MM.1S (cell line): ENCODE data around the gene TPD52L1.

Source experiments
- DNase-seq: peaks from one replicate; pipeline ENCODE4 v3.0.0-alpha.2; 2015
- H2AFZ ChIP-seq: fragments of 300-600 bp; sonication (generic); 2 replicates; pipeline ENCODE4 v1.6.0; 2016; ENCODE audit warnings: antibody characterized with exemption, low read length
- H3F3A ChIP-seq: fragments of 300-600 bp; sonication (generic); 2 replicates; pipeline ENCODE4 v1.6.1; 2016; ENCODE audit warnings: mild to moderate bottlenecking, antibody characterized with exemption, low read length, moderate library complexity, mixed read lengths; ENCODE audit not compliant: insufficient read depth
- H3K27ac ChIP-seq: fragments of 300-600 bp; sonication (generic); 2 replicates; pipeline ENCODE4 v1.5.1; 2016; ENCODE audit warnings: mild to moderate bottlenecking, low read length
- H3K27me3 ChIP-seq: fragments of 300-600 bp; sonication (generic); replicated peaks from 2 replicates; pipeline ENCODE4 v1.6.0; 2016; ENCODE audit warnings: low read length; ENCODE audit not compliant: insufficient read depth
- H3K36me3 ChIP-seq: fragments of 300-600 bp; sonication (generic); replicated peaks from 2 replicates; pipeline ENCODE4 v1.6.1; 2016; ENCODE audit warnings: mild to moderate bottlenecking, low read length, mixed read lengths; ENCODE audit not compliant: insufficient read depth
- H3K4me1 ChIP-seq: fragments of 300-600 bp; sonication (generic); 2 replicates; pipeline ENCODE4 v1.6.1; 2016; ENCODE audit warnings: low read length, mixed read lengths
- H3K4me2 ChIP-seq: fragments of 300-600 bp; sonication (generic); 2 replicates; pipeline ENCODE4 v1.6.0; 2016; ENCODE audit warnings: low read depth, low read length
- H3K4me3 ChIP-seq: fragments of 300-600 bp; sonication (generic); 2 replicates; pipeline ENCODE4 v1.5.1; 2016; ENCODE audit warnings: low read length, mixed read lengths
- H3K79me2 ChIP-seq: fragments of 300-600 bp; sonication (generic); 2 replicates; pipeline ENCODE4 v1.6.1; 2016; ENCODE audit warnings: mixed run types, low read length, mixed read lengths
- H3K9ac ChIP-seq: fragments of 300-600 bp; sonication (generic); 2 replicates; pipeline ENCODE4 v1.6.1; 2016; ENCODE audit warnings: low read length, mixed read lengths
- H3K9me2 ChIP-seq: fragments of 300-600 bp; sonication (generic); replicated peaks from 2 replicates; pipeline ENCODE4 v1.6.1; 2016; ENCODE audit warnings: mild to moderate bottlenecking, low read length, mixed read lengths; ENCODE audit not compliant: insufficient read depth
- H3K9me3 ChIP-seq: fragments of 300-600 bp; sonication (generic); replicated peaks from 2 replicates; pipeline ENCODE4 v1.6.1; 2016; ENCODE audit warnings: mild to moderate bottlenecking, low read length, mixed read lengths; ENCODE audit not compliant: insufficient read depth
- H4K20me1 ChIP-seq: fragments of 300-600 bp; sonication (generic); 2 replicates; pipeline ENCODE4 v1.6.1; 2016; ENCODE audit warnings: mild to moderate bottlenecking, low read length, moderate library complexity, mixed read lengths; ENCODE audit not compliant: insufficient read depth
- CTCF ChIP-seq: fragments of 300-600 bp; sonication (generic); IDR thresholded peaks from 2 replicates; pipeline ENCODE4 v1.5.1; 2016; ENCODE audit warnings: antibody characterized with exemption, low read length, mixed read lengths
- EZH2 ChIP-seq: fragments of 300-600 bp; sonication (generic); optimal IDR thresholded peaks from 2 replicates; pipeline ENCODE3; 2017; ENCODE audit warnings: low read depth, mild to moderate bottlenecking, antibody characterized with exemption, low read length, mixed read lengths
- EZH2phosphoT487 ChIP-seq: fragments of 300-600 bp; sonication (generic); IDR thresholded peaks from 2 replicates; pipeline ENCODE4 v1.6.1; 2018; ENCODE audit warnings: antibody characterized with exemption, low read length

TPD52L1 gene

GRCh38 chr6:125285936-125286335 lies 132.4 kb downstream of the TPD52L1 start:
- no peaks in the 10 kb centered on the region for H3F3A ChIP-seq

GRCh38 chr6:125287718-125288117 lies 134.1 kb downstream of the TPD52L1 start:
- H4K20me1 ChIP-seq = no peaks in the 10 kb centered on the region
- DNase-seq = no peak
- no peaks in the 10 kb centered on the region for H3F3A ChIP-seq
- H3K4me3 ChIP-seq = no peak overlapping the region
- H3K4me2 ChIP-seq = no peak overlapping the region
- H2AFZ ChIP-seq = no peak overlapping the region
- H3K79me2 ChIP-seq = no peaks in the 10 kb centered on the region
- no peaks in the 10 kb centered on the region for H3K4me1 ChIP-seq
- no peaks in the 10 kb centered on the region for H3K9me2 ChIP-seq
- TF ChIP-seq EZH2phosphoT487 (no peak), EZH2 (no peak)
- H3K9me3 ChIP-seq = no peaks in the 10 kb centered on the region
- H3K9ac ChIP-seq = no peak overlapping the region
- no peaks in the 10 kb centered on the region for H3K36me3 ChIP-seq
- no peak overlapping the region for H3K27ac ChIP-seq
- H3K27me3 ChIP-seq = no peaks in the 10 kb centered on the region

More at GRCh38 chr6:125285936-125286335, 132.4 kb downstream of the TPD52L1 start:
- Histone ChIP-seq H3K4me1 (no peaks in the 10 kb centered on the region), H2AFZ (no peak overlapping the region), H3K9me2 (no peaks in the 10 kb centered on the region), H3K79me2 (no peaks in the 10 kb centered on the region), H3K27ac (no peak overlapping the region), H3K9ac (no peak overlapping the region), H3K36me3 (no peaks in the 10 kb centered on the region), H3K4me3 (no peak overlapping the region), H3K4me2 (no peak overlapping the region), H3K9me3 (no peaks in the 10 kb centered on the region), H3K27me3 (no peaks in the 10 kb centered on the region), H4K20me1 (no peaks in the 10 kb centered on the region)
- no peak for DNase-seq
- TF ChIP-seq EZH2phosphoT487 = no peak
- no peak for TF ChIP-seq CTCF
- TF ChIP-seq EZH2 = no peak

- no peaks in the 10 kb centered on the region for H4K20me1 ChIP-seq
- H3K4me3 ChIP-seq = no peak overlapping the region
- H3K36me3 ChIP-seq = no peaks in the 10 kb centered on the region; the same call in 1 of the 2 replicates
- TF ChIP-seq EZH2 (no peak), EZH2phosphoT487 (no peak), CTCF (no peak)
- H3K9ac ChIP-seq = no peak overlapping the region
- H3K27me3 ChIP-seq = no peaks in the 10 kb centered on the region
- no peaks in the 10 kb centered on the region for H3K9me3 ChIP-seq
- no peaks in the 10 kb centered on the region for H3K79me2 ChIP-seq
- no peaks in the 10 kb centered on the region for H3K9me2 ChIP-seq
- H2AFZ ChIP-seq = no peak overlapping the region
- no peaks in the 10 kb centered on the region for H3F3A ChIP-seq
- no peak for DNase-seq
- H3K4me2 ChIP-seq = no peak overlapping the region
- H3K4me1 ChIP-seq = no peaks in the 10 kb centered on the region
- no peak overlapping the region for H3K27ac ChIP-seq
Measured at GRCh38 chr6:125293587-125293986, 140.0 kb downstream of the TPD52L1 start.

- no peak overlapping the region for H3K4me2 ChIP-seq
- no peak overlapping the region for H3K9ac ChIP-seq
- no peaks in the 10 kb centered on the region for H3K9me2 ChIP-seq
- no peaks in the 10 kb centered on the region for H3K27me3 ChIP-seq
- H3K27ac ChIP-seq = no peak overlapping the region
- H4K20me1 ChIP-seq = no peaks in the 10 kb centered on the region
- no peak for DNase-seq
- H3K9me3 ChIP-seq = no peaks in the 10 kb centered on the region
- H2AFZ ChIP-seq = no peak overlapping the region
- H3K4me1 ChIP-seq = no peaks in the 10 kb centered on the region
- H3K79me2 ChIP-seq = no peaks in the 10 kb centered on the region
- TF ChIP-seq EZH2 (no peak), EZH2phosphoT487 (no peak), CTCF (no peak)
- H3K36me3 ChIP-seq = no peaks in the 10 kb centered on the region; the same call in 1 of the 2 replicates
- H3K4me3 ChIP-seq = no peak overlapping the region
- no peaks in the 10 kb centered on the region for H3F3A ChIP-seq
Measured at GRCh38 chr6:125294036-125294435, 140.5 kb downstream of the TPD52L1 start.
